ENCODE measurements around the gene TDRD12. TPM values are rescaled to one million over a fixed set of nuclear protein-coding genes. Genes with fewer than 3 reads are reported as not detected.

TDRD12 gene
- under 0.01 and 0.19 TPM in 2 replicates for total RNA-seq

GRCh38 chr19:32719611-32720059 is at the start of gene TDRD12:
TDRD12 (plus strand) TSS chr19:32719767; CDS start chr19:32720073, 306 bp downstream.

GRCh38 chr19:32674931-32675719 is 44.4 kb upstream of the TDRD12 start, which contains the start of gene ANKRD27:
ANKRD27 (minus strand) TSS chr19:32675180; CDS start chr19:32659015, 16,165 bp downstream.

GRCh38 chr19:32675720-32676185 is 43.8 kb upstream of the TDRD12 start, which contains the start of gene RGS9BP:
RGS9BP (plus strand) TSS chr19:32675848; CDS start chr19:32676264, 416 bp downstream.

GRCh38 chr19:32691291-32691951 is 28.1 kb upstream of the TDRD12 start, which contains the start of gene NUDT19:
NUDT19 (plus strand) TSS chr19:32691821; CDS start chr19:32691961, 140 bp downstream.

GRCh38 chr19:32869369-32869965 is 149.9 kb downstream of the TDRD12 start, which contains the start of gene SLC7A9:
SLC7A9 (minus strand) TSS chr19:32869767; CDS start chr19:32868534, 1,233 bp downstream.

Small RNA genes within 50 kb of the gene (small RNA-seq; reads per million reads assigned to genes)
- not detected for gene RN7SKP22

Other genes with a start within 250 kb of the TDRD12 start
- gene PDCD5, start 138.6 kb upstream of the TDRD12 start, total RNA-seq: 61.7 and 93.6 TPM in 2 replicates
- 42.8 and 43.8 TPM in 2 replicates for gene ANKRD27, start 44.6 kb upstream of the TDRD12 start, total RNA-seq
- 0.33 and 0.38 TPM in 2 replicates for gene RGS9BP, start 43.9 kb upstream of the TDRD12 start, total RNA-seq
- gene NUDT19, start 27.9 kb upstream of the TDRD12 start, total RNA-seq: 18.2 and 20.9 TPM in 2 replicates
- gene SLC7A9, start 150.0 kb downstream of the TDRD12 start, total RNA-seq: 0.33 TPM in 1 of 2 replicates, not detected in the other